GM10847 (cell line): ENCODE results near the gene PRLH.

Experiments used
- POLR2A ChIP-seq: IDR thresholded peaks from 2 replicates; pipeline ENCODE4 v1.6.1; 2011; ENCODE audit not compliant: insufficient read length; ENCODE audit errors: extremely low read depth

Gene PRLH

GRCh38 chr2:237549643-237550415, 16.5 kb upstream of the PRLH start:
- TF ChIP-seq POLR2A, result no peak

- TF ChIP-seq POLR2A, result no peak
These were observed 15.3 kb upstream of the PRLH start for GRCh38 chr2:237551071-237551574.

- no peak for TF ChIP-seq POLR2A
These were observed 13.5 kb upstream of the PRLH start for GRCh38 chr2:237552908-237553307.

GRCh38 chr2:237553948-237554347, 12.4 kb upstream of the PRLH start:
- TF ChIP-seq POLR2A, result no peak

- no peak for TF ChIP-seq POLR2A
These were observed 10.8 kb upstream of the PRLH start for GRCh38 chr2:237555560-237555959.

GRCh38 chr2:237556773-237557632, 9.4 kb upstream of the PRLH start:
- no peak for TF ChIP-seq POLR2A

- TF ChIP-seq POLR2A, result no peak
These were observed 8.8 kb upstream of the PRLH start for GRCh38 chr2:237557633-237558015.

GRCh38 chr2:237558961-237559641, 7.3 kb upstream of the PRLH start:
- TF ChIP-seq POLR2A, result no peak

- no peak for TF ChIP-seq POLR2A
These were observed 5.2 kb upstream of the PRLH start for GRCh38 chr2:237561221-237561620.

- no peak for TF ChIP-seq POLR2A
These were observed 2.6 kb upstream of the PRLH start for GRCh38 chr2:237563816-237564215.

GRCh38 chr2:237564526-237565131, 1.7 kb upstream of the PRLH start:
- TF ChIP-seq POLR2A, result no peak

- TF ChIP-seq POLR2A, result no peak
These were observed 400 bp upstream of the PRLH start for GRCh38 chr2:237565974-237566373.

GRCh38 chr2:237567276-237568029, 1.1 kb downstream of the PRLH start:
- no peak for TF ChIP-seq POLR2A

- TF ChIP-seq POLR2A, result no peak
These were observed 1.8 kb downstream of the PRLH start for GRCh38 chr2:237568121-237568660.

GRCh38 chr2:237569041-237569440, 2.7 kb downstream of the PRLH start:
- TF ChIP-seq POLR2A, result no peak

- TF ChIP-seq POLR2A, result no peak
These were observed 3.5 kb downstream of the PRLH start for GRCh38 chr2:237569896-237570295.
